ENCODE data around the gene SAA1.
"Not testable (repeated sequence)": the region's sequence is repeated elsewhere in the genome, so short reads cannot be mapped to it uniquely, and the experiment has no call there.

The SAA1 gene

DNA sequence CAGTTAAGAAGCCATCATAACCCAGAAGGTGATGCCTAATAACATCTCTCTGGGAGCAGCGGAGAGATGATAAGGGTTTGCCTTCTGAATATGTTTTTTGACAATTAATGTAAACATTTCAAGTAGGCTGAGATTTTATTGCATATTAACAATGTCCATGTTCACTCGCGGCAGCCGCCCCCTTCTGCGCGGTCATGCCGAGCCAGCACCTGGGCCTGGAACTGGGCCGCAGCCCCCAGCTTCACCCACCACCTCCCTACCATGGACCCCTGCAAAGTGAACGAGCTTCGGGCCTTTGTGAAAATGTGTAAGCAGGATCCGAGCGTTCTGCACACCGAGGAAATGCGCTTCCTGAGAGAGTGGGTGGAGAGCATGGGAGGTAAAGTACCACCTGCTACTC, 4.3 kb upstream of the SAA1 start:
- DNase-seq = no peak

DNA sequence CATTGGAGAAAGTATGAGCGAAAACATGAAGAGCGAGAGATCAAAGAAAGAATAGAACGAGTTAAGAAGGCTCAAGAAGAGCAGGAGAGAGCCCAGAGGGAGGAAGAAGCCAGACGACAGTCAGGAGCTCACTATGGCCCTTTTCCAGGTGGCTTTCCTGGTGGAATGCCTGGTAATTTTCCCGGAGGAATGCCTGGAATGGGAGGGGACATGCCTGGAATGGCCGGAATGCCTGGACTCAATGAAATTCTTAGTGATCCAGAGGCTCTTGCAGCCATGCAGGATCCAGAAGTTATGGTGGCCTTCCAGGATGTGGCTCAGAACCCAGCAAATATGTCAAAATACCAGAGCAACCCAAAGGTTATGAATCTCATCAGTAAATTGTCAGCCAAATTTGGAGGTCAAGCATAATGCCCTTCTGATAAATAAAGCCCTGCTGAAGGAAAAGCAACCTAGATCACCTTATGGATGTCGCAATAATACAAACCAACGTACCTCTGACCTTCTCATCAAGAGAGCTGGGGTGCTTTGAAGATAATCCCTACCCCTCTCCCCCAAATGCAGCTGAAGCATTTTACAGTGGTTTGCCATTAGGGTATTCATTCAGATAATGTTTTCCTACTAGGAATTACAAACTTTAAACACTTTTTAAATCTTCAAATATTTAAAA, 3.2 kb upstream of the SAA1 start:
- DNase-seq = not testable (repeated sequence)

DNA sequence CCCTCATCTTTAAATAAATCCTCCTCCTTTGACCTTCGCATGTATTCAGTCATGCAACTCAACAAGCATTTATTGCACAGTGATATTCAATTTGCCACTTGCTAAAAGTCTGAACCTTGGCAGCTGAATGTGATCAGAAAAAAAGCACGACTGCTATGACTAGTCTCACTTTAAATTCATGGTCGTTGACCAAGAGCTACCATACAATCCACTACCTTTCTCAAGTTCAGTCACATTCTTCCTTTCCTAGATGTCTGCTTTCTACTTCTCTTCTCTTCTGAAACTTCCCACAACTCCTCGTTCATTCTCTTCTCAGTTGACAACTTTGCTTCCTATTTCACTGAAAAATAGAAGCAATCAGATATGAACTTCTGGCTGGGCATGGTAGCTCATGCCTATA, 2.0 kb upstream of the SAA1 start:
- no peak for DNase-seq

DNA sequence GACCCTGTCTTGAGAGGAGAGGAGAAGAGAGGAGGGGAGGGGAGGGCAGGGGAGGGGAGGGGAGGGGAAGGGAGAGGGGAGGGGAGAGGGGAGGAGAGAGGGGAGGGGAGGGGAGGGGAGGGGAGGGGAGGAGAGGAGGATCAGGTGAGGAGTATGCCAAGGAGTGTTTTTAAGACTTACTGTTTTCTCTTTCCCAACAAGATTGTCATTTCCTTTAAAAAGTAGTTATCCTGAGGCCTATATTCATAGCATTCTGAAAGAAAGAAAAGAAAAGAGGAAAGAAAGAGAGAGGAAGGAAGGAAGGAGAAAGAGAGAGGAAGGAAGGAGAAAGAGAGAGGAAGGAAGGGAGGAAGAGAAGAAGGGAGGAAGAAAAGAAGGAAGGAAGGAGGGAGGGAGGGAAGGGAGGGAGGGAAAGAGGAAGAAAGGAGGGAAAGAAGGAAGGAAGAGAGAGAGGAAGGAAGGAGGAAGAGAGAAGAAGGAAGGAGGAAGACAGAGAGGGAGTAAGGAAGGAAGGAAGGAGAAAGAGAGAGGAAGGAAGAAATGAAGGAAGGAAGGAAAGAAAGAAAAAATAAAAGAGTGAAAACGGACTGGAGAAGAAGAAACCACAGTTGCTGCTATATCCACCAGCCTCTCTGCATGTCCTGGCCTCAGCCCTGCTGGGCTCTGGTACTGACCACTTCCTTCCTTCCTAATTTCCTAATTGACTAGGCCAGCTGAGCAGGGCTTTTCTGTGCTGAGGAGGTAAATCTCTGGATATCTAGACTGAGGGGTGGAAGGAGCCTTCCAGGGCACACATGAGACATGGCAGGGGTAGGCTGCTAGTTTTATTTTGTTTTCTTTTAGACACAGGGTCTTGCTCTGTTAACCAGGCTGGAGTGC, 1.1 kb upstream of the SAA1 start:
- DNase-seq = no peak

DNA sequence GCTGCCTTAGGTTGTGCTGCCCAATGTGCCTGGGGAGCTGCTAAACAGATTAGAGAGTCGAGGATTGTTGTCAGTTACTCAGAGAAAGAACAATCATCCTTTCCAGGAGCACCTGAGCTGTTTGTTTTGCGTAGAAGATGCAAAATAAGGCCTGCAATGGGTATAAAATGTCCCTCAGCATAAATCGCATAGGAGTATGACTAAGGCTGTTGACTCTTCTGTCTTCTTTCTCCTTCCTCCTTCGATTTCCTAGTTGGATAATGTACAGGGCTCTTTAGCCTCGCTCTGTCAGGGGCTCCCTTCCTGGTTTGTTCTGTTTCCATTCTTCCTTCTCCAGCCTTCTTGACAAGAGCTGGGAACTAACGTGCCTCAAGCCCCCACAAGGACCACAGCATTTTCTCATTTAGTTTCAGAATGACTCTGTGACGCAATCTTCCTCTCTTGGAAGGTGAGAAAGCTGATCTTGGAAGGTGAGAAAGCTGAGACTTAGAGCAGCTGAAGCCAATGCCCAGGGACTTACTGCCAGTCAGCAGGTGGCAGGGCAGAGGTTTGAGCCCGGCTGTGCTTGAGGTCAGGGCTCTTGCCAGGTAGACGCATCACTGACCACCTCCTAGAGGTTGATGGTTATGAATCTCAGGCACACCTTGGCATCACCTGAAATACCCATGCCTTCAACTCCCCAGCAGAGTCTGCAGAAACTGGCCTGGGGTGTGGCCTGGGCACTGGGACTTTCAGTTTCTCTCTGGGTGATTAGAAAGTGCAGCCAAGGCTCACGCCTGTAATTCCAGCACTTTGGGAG, 1.5 kb downstream of the SAA1 start:
- DNase-seq = not testable (repeated sequence)

DNA sequence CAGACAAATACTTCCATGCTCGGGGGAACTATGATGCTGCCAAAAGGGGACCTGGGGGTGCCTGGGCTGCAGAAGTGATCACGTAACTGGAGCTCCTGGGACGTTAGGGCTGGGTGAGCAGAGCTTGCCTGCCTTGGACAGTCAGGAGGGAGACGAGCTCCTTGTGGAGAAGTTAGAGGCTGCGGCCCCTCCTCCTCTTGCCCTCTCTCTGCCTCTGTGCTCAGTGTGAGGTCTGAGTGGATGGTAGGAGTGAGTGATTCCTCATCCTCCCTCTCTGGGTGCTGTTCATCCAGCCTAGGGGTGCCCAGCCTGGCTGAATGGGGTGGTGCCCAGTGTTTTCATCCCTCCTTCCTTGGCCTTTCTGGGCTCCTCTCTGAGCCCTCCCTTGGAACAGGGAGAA, 3.2 kb downstream of the SAA1 start:
- DNase-seq = not testable (repeated sequence)

DNA sequence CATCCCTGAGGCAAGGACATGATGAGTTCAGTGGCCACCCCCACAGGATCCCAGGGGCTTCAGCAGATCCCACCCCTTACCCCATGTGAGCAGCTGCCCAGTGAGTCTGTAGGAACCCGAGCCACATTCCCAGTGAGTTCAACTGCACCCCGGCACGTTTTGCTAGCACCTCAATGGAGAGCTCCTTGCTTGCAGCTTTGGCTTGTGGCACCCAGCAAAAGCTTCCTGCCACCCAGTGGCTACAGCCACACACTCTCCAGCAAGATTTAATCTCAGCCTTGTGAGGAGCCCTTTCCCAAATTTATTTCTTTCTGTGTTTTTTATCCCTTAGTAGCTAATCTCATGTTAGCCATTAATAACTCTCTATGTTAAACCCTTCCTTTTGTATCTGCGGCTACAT, 4.0 kb downstream of the SAA1 start:
- no peak for DNase-seq

DNA sequence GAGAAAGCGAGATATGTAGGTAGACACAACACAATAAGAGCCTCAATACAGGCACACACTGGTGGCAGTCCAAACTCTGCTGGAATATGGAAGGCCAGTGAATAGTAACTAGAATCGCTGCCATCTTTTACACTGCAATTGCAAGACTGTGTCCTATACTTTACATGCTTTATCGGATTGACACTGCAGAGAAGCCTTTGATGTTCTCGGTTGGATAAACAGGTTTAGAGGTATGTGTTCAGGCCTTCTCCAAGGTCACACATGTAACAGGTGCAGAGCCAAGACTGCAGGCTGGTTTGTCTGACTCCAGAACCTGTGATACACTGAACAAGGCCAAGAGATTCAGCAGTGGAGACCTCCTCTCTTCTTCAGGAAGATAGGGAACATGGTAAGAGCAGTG, 5.1 kb downstream of the SAA1 start:
- no peak for DNase-seq

DNA sequence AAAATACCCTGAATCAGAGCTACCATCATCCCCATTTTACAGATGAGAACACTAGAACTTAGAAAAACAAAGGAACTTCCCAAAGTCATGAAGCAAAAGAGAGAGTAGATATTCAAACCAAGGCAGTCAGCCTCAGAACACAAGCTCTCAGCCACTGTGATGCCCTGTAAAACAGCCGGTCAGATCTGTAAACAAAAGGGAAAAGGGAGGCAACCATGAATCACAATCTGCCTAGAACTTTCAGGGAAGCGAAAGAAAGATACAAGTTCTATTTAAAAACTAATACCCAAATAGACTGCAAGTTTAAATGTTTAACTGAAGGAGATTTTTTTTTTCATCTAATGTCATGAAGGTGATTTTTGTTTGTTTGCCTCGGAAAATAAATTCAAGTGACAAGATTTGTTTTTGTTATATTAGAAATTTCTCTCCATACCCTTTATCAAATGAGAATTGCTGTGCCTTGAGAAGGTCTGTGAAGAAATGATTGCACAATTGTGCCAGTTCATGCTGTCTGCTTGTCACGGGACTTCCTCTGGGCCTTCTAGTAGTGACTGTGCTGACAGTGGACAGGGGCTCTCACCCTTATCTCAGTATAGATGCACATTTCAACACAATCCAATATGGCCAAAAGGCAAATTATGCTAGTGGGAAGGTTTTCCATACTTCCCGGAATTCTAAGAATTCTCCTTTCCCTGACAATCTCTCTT, 11.7 kb downstream of the SAA1 start:
- DNase-seq = no peak

DNA sequence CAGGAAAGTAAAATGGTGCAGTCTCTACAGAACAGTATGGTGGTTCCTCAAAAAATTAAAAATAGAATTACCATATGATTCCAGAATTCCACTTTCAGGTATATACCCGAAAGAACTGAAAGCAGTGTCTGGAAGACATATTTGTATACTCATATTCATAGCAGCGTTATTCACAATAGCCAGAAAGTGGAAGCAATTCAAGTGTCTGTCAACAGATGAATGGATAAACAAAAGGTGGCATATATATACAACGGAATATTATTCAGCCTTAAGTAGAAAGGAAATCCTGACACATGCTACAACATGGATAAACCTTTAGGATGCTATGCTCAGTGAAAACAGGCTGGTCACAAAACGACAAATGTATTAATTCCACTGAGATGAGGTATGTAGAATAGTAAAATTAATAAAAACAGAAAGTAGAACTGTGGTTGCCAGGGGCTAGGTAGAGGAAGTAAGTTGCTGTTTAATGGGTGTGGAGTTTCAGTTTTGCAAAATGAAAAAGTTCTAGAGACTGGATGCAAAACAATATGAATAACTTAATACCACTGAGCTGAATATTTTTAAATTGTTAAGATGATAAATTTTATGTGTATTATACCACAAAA, 14.5 kb downstream of the SAA1 start:
- DNase-seq = no peak

DNA sequence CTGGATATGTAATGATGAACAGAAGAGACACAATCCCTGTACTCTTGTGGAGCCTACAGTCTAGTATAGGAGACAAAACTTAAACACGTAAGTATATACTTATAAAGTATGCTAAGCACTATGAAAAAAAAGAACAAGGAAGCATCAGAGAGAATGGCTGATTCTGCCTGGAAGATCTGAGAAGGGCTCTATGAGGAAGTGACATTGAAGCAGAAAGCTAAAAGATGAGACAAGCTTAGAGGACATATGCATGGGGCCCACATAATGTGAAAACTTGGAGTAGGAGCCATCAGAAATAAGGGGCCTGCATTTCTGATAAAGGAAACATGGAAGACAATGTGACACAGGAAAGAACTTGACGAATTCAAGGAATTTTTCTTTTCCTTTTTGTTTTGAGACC, 16.6 kb downstream of the SAA1 start:
- DNase-seq = no peak

DNA sequence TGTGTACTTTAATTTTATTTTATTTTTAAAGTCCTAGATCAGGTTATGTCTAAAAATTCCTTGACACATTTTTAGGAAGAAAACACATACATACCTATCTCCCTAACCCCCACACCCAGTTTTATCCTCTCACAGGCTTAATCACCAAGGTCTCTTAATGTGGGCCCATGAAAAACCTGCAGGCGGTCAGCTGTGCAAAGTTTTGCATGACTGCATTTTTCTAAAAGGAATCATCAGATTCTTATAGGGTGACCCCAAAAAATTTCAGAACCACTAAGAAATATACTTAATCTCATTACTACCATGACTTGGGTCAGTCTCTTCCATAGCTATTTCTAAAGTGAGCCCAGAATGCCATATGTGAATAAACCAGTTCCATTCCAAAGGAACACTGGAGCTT, 19.8 kb downstream of the SAA1 start:
- DNase-seq = no peak

DNA sequence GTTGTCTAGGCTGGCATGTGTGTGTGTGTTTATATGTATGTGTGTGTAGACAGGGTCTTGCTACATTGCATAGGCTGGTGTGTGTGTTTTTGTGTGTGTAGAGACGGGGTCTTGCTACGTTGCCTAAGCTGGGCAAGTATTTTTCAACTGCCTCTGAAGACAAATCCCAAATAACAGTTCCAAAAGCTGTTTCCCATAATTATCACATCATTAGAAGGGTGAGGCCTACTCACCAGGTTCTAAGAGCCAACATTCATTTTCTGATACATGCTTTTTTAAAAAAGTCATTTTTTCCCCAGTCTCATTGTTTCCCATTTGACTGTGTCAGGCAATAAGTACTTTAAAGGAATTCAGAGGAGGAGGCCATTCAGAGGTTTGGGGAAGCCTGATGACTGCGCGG, 22.8 kb downstream of the SAA1 start:
- DNase-seq = no peak

DNA sequence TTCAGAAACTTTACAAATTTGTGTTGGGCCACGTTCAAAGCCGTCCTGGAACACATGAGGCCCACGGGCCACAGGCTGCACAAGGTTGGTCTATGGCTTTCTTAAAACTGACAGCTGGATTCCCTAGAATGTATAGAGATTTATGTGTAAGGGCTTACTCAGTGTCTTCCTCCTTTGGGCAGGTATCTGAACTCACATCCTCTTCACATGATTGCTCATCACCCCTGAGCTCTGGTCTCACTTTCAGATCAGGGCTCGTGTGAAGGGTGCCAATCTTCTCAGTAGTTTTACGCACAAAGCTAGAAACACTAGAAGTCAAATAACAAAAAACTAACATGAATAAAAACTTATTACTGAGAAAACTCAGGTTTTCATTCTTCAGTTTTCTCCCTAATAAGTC, 28.8 kb downstream of the SAA1 start:
- DNase-seq = no peak

DNA sequence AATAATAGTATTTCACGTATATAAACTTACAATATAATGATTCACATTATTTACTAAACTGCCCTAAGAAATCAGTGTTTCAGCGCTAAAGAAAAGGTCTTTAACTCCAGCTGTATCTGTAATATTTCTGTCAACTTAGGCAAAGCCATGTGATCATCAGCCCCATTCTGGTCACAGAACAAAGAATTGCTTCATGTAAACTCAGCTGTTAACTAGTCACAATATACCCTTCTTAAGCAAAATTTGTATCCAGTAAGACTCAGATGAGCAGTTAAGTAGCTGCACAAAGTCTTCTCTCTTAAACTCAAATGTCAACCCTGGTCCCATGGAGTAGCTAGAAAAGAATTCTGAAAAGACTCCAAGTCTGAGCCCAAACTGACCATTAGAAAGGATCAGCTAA, 29.3 kb downstream of the SAA1 start:
- DNase-seq = no peak

DNA sequence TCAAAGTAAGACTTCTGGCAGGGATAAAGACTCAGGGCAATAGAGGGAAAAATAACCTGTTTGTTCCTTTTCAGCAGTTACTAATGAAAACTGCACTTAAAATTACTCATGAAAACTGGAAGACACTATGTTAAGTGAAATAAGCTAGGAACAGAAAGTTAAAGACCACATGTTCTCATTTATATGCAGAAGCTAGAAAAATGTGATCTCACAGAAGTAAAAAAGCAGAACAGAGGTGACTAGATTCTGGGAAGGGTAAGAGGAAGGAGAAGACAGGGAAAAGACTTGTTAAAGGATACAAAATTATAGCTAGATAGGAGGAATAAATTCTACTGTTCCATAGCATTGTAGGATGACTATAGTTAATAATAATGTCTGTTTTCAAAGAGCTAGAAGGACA, 33.7 kb downstream of the SAA1 start:
- no peak for DNase-seq

DNA sequence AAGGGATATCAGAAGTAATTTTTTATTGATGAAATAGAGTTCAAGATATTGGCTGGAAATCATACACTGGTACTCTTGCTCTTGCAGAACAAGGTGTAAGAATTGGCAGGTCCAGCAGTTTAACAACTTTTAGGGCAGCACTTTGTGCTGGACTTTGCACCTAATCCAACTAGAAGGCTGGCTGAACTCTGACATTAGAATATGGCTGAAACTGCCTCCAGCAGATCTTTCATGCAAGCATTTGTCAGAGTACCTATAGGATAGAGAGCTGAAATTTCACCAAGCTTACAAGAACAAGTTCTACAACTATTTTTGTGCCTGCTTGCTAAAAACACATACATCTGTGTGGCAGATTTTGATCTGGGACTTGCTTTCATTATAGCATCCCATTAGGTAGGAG, 38.7 kb downstream of the SAA1 start:
- DNase-seq = no peak

DNA sequence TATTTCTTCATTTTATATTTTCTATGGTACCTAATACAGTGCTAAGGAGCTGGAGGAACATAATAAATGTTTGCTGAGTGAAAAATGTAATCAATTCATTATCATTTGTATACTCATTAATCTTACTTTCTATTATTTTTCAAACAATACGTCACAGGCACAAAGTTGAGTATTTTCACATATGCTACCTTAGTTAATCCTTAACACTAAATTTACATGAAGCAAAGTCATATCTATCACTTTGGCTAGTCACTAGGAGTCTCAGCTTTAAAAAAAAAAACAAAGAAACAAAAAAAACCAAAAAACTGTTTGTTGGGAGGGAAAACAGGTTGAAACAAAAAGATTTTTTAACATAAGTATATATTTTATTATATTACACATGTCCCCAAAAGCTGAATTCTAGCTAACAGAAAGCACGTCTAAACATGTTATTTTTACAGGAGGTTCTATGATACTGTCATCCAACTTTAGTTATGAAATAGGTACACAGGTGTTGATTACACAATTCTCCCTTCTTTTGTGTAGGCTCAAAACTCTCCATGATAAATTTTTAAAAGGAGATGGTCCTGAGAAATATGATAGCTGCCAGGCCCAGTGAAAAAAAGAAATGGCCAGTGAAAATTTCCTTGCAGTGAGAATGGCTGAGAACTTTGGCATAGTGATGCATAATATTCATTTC, 41.5 kb downstream of the SAA1 start:
- no peak for DNase-seq

DNA sequence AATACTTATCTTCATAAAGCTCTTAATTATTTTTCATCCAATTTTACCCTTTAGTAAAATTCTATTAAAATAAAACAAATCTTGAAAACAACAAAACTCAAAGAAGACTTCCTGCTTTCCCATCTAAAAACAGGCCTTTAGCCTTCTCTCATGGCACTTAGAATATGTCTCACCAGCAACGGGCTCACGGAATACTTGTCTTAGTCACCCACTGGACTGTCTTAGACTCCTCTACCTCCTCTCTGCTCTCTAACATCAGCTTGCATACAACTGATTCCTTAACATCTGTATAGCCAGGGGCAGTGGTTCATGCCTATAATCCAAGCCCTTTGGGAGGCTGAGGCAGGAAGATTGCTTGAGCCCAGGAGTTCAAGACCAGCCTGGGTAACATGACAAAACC, 42.2 kb downstream of the SAA1 start:
- DNase-seq = no peak

DNA sequence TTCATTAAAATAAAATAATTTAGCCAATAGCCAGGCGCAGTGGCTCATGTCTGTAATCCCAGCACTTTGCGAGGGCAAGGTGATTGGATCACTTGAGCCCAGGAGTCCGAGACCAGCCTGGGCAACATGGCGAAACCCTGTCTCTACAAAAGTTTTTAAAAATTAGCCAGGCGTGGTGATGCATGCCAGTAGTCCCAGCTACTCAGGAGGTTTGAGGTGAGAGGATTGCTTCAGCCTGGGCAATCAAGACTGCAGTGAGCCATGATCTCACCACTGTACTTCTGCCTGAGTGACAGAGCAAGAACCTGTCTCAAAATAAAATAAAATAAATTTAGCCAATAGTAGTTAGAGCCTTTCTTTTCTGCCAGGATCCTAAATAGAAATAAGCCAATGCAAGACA, 43.6 kb downstream of the SAA1 start:
- DNase-seq = no peak

DNA sequence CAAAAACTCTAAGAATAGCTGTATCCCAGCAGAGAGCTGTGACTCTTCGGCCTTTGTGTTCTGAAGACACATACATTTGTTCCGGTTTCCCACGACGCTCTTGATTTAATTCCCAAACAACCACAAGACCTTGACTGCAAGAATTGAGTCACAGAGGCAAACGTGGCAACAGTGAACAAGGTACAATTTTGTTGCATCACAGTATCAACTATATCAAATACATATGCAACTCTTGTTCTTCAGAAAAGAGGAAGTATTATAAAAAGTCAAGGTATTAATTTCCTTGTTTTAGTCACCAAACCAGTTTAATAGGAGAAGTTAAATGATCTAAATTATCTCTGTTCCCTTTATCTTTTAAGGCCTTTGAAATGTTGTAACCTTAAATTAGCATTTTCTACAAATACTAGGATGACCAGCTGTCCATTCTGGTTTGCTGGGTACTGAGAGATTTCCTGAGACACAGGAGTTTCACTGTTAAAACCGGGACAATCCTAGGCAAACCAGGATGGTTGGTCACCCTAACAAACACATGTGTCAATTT, 44.8 kb downstream of the SAA1 start:
- DNase-seq = no peak

DNA sequence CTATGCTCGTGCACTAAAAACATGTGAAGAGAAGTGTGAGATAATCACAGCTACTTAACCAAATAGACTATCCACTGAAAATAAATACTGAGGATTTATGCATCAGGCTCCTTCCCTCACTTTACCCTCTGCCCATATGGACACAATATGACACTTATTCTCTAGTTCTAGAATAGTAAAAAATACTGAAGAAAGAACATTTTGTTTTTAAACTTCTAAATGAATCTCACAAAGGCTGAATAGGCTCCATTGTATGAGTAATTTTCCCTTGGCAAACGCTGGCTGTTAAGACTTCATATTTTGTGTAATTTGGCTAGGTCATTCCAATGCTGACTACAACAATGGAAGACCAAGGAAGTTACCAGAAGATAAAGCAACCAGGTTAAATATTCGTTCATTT, 45.9 kb downstream of the SAA1 start:
- DNase-seq = no peak
